Putamen (tissue), 1 donor: ENCODE measurements around the gene TRAPPC6A.
"Not testable (repeated sequence)": the region's sequence is repeated elsewhere in the genome, so short reads cannot be mapped to it uniquely, and the experiment has no call there.

ENCODE experiments used
- DNase-seq: peaks from one replicate; pipeline ENCODE4 v3.0.0-alpha.2; 2016; ENCODE audit warnings: low spot score

TRAPPC6A gene

GRCh38 chr19:45130888-45131615, 47.0 kb downstream of the TRAPPC6A start:
- DNase-seq = peak; percentile 76

DNA sequence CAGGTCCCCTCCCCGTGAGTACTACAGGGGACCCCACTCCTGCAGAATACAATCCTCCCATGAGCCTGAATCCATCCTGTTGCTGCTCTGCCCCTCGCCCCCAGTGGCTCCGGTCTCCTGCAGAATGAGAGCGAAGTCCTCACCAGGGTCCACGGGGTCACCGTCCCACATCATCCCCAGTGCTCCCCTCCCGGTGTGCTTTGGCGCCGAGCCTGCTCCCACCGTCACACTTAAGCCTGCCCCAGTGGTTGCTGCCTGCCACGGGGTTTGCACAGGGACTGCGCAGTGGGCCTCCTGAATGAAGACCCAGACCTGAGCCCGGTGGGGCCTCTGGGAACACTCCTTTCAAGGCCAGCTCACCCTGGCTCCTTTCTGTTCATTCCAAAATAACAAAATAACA, 47.8 kb downstream of the TRAPPC6A start:
- no peak for DNase-seq

DNA sequence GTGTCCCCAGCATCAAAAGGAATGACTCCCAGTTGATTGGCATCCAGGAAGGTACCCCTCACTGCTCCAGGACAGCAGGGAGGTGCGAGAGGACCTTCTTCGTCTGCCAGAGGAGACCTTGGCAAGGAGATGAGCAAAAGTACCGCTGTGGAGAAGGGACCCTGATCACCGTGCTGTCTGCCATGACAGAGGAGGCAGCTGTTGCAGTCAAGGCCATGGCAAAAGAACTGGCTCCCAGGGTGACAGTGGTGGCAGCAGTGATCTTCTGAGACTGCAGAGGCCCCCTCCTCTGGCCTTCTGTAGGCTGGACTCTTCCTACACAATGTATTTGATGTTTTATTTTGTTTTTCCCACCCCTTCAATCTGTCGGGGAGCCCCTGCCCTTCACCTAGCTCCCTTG, 49.2 kb downstream of the TRAPPC6A start:
- DNase-seq = no peak

DNA sequence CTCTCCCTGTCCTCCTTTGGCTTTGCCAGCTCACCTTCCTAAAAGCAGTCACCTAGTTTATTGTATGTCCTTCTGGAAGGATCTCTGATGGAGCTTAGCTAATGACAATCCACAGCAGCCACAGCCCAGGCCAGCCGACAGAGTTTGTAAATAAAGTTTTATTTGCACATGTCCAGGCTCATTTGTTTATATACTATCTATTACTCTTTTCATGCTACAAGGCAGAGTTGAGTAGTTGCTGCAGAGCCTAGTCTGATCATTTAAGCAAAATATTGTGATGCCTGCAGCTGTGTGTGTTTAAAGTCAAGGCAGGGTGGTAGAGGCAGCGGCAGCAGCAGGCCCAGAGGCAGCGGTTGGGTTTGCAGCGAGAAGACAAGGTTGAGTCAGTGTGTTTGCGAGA, 49.9 kb downstream of the TRAPPC6A start:
- no peak for DNase-seq

DNA sequence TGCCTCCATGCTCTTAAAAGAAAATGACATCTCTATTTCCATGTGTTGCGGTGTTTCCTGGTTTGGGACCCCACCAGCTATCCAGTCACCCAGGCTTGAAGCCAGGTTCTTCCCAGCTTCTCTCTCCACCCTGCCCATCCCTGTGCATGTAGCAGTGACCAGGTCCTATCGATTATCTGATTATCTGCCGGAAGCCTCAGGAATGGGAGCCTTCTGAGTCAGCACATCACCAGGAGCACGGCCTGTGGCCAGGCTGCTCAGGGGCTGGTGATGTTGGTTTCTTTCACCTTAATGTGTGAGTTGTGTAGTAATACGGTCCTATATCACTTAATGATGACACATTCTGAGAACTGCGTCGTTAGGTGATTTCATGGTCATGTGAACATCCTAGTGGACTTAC, 51.4 kb downstream of the TRAPPC6A start:
- DNase-seq = no peak

GRCh38 chr19:45125975-45126493, 52.0 kb downstream of the TRAPPC6A start:
- DNase-seq = no peak

- DNase-seq = no peak
Measured at GRCh38 chr19:45125360-45125759, 52.7 kb downstream of the TRAPPC6A start.

- no peak for DNase-seq
Measured at GRCh38 chr19:45124021-45124420, 54.0 kb downstream of the TRAPPC6A start.

- no peak for DNase-seq
Measured at GRCh38 chr19:45123440-45123850, 54.6 kb downstream of the TRAPPC6A start.

GRCh38 chr19:45122832-45123231, 55.2 kb downstream of the TRAPPC6A start:
- DNase-seq = no peak

- no peak for DNase-seq
Measured at GRCh38 chr19:45121827-45122345, 56.2 kb downstream of the TRAPPC6A start.

GRCh38 chr19:45119582-45119981, 58.5 kb downstream of the TRAPPC6A start:
- DNase-seq = no peak

GRCh38 chr19:45118591-45119355, 59.3 kb downstream of the TRAPPC6A start:
- DNase-seq = not testable (repeated sequence)

- no peak for DNase-seq
Measured at GRCh38 chr19:45118106-45118505, 59.9 kb downstream of the TRAPPC6A start.

DNA sequence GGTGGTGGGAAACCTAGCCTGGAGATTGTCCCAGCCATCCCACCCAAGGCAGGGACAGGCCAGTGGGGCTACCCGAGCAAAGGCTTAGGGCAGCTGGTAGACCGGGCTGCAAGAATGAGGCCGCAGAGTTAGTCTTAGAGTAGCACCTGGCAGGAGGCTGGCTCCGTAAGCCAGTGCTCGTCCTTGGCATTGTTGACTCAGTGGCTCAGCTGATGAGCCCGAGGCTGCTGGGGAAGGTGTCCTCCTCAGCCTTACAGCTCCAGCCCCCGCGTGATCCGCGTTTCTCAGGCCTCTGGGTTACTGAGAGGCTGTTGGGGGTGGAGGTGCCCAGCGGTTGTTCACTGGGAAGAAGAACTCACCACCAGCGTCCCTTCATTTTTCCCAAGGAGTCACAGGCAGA, 60.4 kb downstream of the TRAPPC6A start:
- no peak for DNase-seq

GRCh38 chr19:45117167-45117594, 60.9 kb downstream of the TRAPPC6A start:
- DNase-seq = no peak

DNA sequence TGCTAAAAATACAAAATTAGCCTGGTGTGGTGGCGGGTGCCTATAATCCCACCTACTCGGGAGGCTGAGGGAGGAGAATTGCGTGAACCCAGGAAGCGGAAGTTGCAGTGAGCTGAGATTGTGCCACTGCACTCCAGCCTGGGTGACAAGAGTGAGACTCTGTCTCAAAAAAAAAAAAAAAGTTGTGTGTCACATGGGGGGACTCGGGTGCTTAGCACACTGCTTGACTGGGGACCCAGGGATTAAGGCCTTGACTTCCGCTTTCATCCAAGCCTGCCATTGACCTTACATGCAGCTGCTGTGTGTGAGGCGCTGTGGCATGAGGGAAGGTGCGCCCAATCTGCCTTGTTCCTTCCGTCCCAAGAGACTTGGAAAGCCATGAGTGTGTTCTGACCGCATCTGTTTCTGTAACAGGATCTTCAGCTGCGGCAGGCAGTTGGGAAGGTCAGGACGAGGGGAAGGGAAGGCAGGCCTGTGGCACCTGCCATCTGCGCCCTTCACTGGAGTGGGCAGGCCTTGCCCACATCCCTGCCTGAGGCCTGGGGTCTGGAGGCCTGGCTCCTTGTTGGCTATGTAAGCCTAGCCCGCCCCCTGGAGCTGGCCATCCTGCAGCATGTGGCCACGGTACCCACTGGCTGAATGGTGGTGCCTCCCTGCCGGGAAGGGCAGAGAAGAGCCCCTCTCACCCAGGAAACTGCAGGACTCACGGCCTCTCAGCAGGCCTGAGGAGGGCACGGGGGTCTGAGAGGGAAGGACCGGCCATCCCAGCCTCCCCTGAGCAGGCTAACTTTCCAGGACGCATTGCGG, 62.0 kb downstream of the TRAPPC6A start:
- no peak for DNase-seq

- DNase-seq = no peak
Measured at GRCh38 chr19:45114116-45114515, 63.9 kb downstream of the TRAPPC6A start.

DNA sequence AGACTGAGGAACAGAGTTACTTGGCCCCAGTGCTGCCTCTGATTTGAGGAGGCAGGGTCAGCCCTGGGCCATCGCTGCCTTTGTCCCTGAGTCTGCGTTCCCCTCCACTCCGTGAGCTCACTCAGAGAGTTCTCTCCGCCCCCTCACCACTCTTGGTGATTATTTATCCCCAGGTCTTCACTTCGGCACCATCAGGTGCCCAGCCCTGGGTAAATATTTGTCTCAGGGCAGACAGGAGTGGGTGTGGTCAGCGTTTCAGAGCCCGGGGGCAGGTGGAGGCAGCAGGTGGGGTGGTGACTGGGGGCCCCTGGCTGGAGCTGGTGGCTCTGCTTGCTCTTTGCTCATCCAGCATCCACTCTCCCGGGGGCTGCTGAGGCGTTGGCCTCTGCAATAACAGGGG, 64.4 kb downstream of the TRAPPC6A start:
- no peak for DNase-seq
